Chondrocyte (in vitro differentiated cells): Measurements from ENCODE around the gene SEMA4D. TPM values are rescaled to one million over a fixed set of nuclear protein-coding genes. Genes with fewer than 3 reads are reported as not detected.
"Not testable (repeated sequence)": the region's sequence is repeated elsewhere in the genome, so short reads cannot be mapped to it uniquely, and the experiment has no call there.

ENCODE experiments used
- DNase-seq: peaks from one replicate; pipeline ENCODE4 v3.0.0; 2021; ENCODE audit warnings: mixed read lengths, low spot score
- H3K27ac Mint-ChIP-seq: one replicate; pipeline ENCODE4 v1.8.0; 2021; ENCODE audit warnings: mild to moderate bottlenecking, moderate library complexity, mixed read lengths; ENCODE audit not compliant: unreplicated experiment
- H3K27me3 Mint-ChIP-seq: 2 replicates; pipeline ENCODE4 v1.8.0; 2021; ENCODE audit warnings: low read depth, mixed read lengths
- H3K36me3 Mint-ChIP-seq: 2 replicates; pipeline ENCODE4 v1.8.0; 2021; ENCODE audit warnings: low read depth, mixed read lengths
- H3K4me1 Mint-ChIP-seq: 2 replicates; pipeline ENCODE4 v1.8.0; 2021; ENCODE audit warnings: low read depth, mild to moderate bottlenecking, mixed read lengths
- H3K4me3 Mint-ChIP-seq: one replicate; pipeline ENCODE4 v1.8.0; 2021; ENCODE audit warnings: mild to moderate bottlenecking, moderate library complexity, mixed read lengths; ENCODE audit not compliant: unreplicated experiment
- H3K9me3 Mint-ChIP-seq: 2 replicates; pipeline ENCODE4 v1.8.0; 2021; ENCODE audit warnings: low read depth, mixed read lengths
- CTCF ChIP-seq: fragments of 200-600 bp; sonication (generic); IDR thresholded peaks from 2 replicates; pipeline ENCODE4 v1.5.0; 2021; ENCODE audit warnings: antibody characterized with exemption, mild to moderate bottlenecking, moderate library complexity
- total RNA-seq: library from RNA; stranded (reverse); gene quantifications from 3 replicates; pipeline ENCODE4 v1.2.1, GENCODE V29; 2021

Gene SEMA4D
- total RNA-seq, 1 donor from 2014 or later, result 3.8 TPM

- no peak for TF ChIP-seq CTCF
- no peak overlapping the region for H3K4me3 Mint-ChIP-seq
- no peak overlapping the region for H3K27ac Mint-ChIP-seq
- no peaks in the 10 kb centered on the region for H3K9me3 Mint-ChIP-seq
- H3K27me3 Mint-ChIP-seq, result no peaks in the 10 kb centered on the region
- H3K4me1 Mint-ChIP-seq, result peaks cover 15% of the 10 kb centered on the region
- no peak for DNase-seq
- H3K36me3 Mint-ChIP-seq, result no peaks in the 10 kb centered on the region
Observed at GRCh38 chr9:89473762-89474469, 24.0 kb downstream of the SEMA4D start.

- not testable (repeated sequence) for H3K27me3 Mint-ChIP-seq, H3K4me3 Mint-ChIP-seq, DNase-seq, H3K9me3 Mint-ChIP-seq, H3K4me1 Mint-ChIP-seq, H3K36me3 Mint-ChIP-seq, H3K27ac Mint-ChIP-seq
Observed at GRCh38 chr9:89471796-89472320, 26.1 kb downstream of the SEMA4D start.

- H3K36me3 Mint-ChIP-seq, result no peaks in the 10 kb centered on the region
- no peak for DNase-seq
- no peaks in the 10 kb centered on the region for H3K4me1 Mint-ChIP-seq
- H3K4me3 Mint-ChIP-seq, result no peak overlapping the region
- no peaks in the 10 kb centered on the region for H3K9me3 Mint-ChIP-seq
- no peak for TF ChIP-seq CTCF
- H3K27me3 Mint-ChIP-seq, result no peaks in the 10 kb centered on the region
- no peak overlapping the region for H3K27ac Mint-ChIP-seq
Observed at GRCh38 chr9:89471390-89471789, 26.5 kb downstream of the SEMA4D start.

- no peak for TF ChIP-seq CTCF
- Mint-ChIP-seq H3K27ac (no peak overlapping the region), H3K4me3 (no peak overlapping the region), H3K4me1 (no peaks in the 10 kb centered on the region), H3K9me3 (no peaks in the 10 kb centered on the region), H3K36me3 (no peaks in the 10 kb centered on the region), H3K27me3 (no peaks in the 10 kb centered on the region)
- no peak for DNase-seq
Observed at GRCh38 chr9:89470224-89470839, 27.6 kb downstream of the SEMA4D start.

- Mint-ChIP-seq H3K9me3 (no peaks in the 10 kb centered on the region), H3K36me3 (no peaks in the 10 kb centered on the region), H3K27ac (no peak overlapping the region), H3K4me3 (no peak overlapping the region), H3K27me3 (no peaks in the 10 kb centered on the region), H3K4me1 (no peaks in the 10 kb centered on the region)
- DNase-seq, result no peak
- no peak for TF ChIP-seq CTCF
Observed at GRCh38 chr9:89469003-89469402, 28.9 kb downstream of the SEMA4D start.
